ENCODE data around the gene PARP4. TPM values are rescaled to one million over a fixed set of nuclear protein-coding genes. Genes with fewer than 3 reads are reported as not detected.

Gene PARP4
- total and polyA plus RNA-seq, 2 of the 13 experiments (the other 11 are each of a cell fraction or from before 2014, with no cell fraction given), result 40.5 to 42.6 TPM

DNA sequence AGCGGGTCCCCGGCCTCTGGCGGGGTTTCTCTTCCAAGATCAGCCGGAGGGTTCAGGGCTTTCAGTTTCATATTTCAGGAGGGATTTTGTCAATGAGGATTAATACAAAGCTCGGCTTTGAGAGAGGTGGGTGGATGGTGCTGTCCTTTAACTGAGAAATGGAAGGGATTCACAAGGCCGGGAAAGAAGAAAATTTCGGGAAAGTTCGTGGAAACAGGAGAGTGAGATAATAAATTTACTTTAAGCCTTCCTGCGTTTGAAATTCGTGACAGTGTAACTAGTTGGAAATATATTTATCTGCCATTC is 283 bp upstream of the PARP4 start:
- in situ Hi-C loops (cut with HindIII; ENCODE audit: extremely low pct_ligation_motif_present, low pct_unique_long_range_greater_than_20kb), result no loop called here
- CTCF ChIA-PET (ENCODE audit: low intra/inter-chr PET ratio, low total read pairs), result no interaction called here
- peak overlapping the region; percentile 92 for H3K9ac ChIP-seq (ENCODE audit: insufficient read depth, low read depth, low read length)
- H2AFZ ChIP-seq (ENCODE audit: low read length), result no peak overlapping the region
- no TSS peak for BruUV-seq (replicated peaks)
- WGBS (ENCODE audit: low lambda C conversion rate), result under 1% methylated on average over 10 of the region's 10 CpGs
- H4K20me1 ChIP-seq (ENCODE audit: insufficient read depth, low read length), result no peaks in the 10 kb centered on the region
- peak overlapping the region; percentile 98 for H3K27ac ChIP-seq (ENCODE audit: extremely low read length, insufficient read depth, low read length)
- intact Hi-C loops (cut with micrococcal nuclease; ENCODE audit: unreplicated experiment), result no loop called here
- FAIRE-seq (no peak), DNase-seq (ENCODE audit: low spot score) (no peak), ATAC-seq (no peak)
- no peaks in the 10 kb centered on the region; a peak in 1 of 5 replicates for H3K27me3 ChIP-seq (ENCODE audit: control insufficient read depth in 1 of 2, insufficient read depth in 2 of 2, low read length in 2 of 2)
- peaks cover 38% of the 10 kb centered on the region for H3K79me2 ChIP-seq (ENCODE audit: insufficient read depth, low read length)
- H3K4me2 ChIP-seq (ENCODE audit: low read depth, low read length), result peak overlapping the region; percentile 86
- no peaks in the 10 kb centered on the region; a peak in 1 of 5 replicates for H3K36me3 ChIP-seq (replicated peaks in 1 of 2; ENCODE audit: control insufficient read depth in 1 of 2, insufficient read depth in 2 of 2, low read length in 2 of 2)
- H3K4me3 ChIP-seq (replicated peaks in 1 of 3; ENCODE audit: insufficient read depth in 1 of 3, low read depth in 2 of 3, low read length in 3 of 3), result peak overlapping the region; percentile 78 to 92 (median 87)
- POLR2A ChIA-PET, result interaction anchor here (1.0 to 2.9 kb wide), 5 partner anchors 10 to 32 kb away, joined by 3 to 22 read pairs (median 5); no protein-coding TSS in a partner anchor
- no peaks in the 10 kb centered on the region for H3K9me3 ChIP-seq (ENCODE audit: low read length)
- peaks cover 32% of the 10 kb centered on the region for H3K4me1 ChIP-seq (ENCODE audit: insufficient read depth, low read length)
- TF ChIP-seq ZNF670 (CRISPR knock-in tag; IDR thresholded peaks at IDR 0.05; ENCODE audit: borderline replicate concordance) (no peak), NR2C2 (CRISPR knock-in tag; IDR thresholded peaks at IDR 0.05; ENCODE audit: borderline replicate concordance) (no peak), MTF1 (CRISPR knock-in tag; IDR thresholded peaks at IDR 0.05) (no peak), MTA1 (CRISPR knock-in tag; IDR thresholded peaks at IDR 0.05; ENCODE audit: borderline replicate concordance) (no peak), KDM5A (IDR thresholded peaks at IDR 0.05; ENCODE audit: borderline replicate concordance, low read length) (no peak), ZNF766 (CRISPR knock-in tag; IDR thresholded peaks at IDR 0.05; ENCODE audit: borderline replicate concordance) (no peak), ZNF83 (CRISPR knock-in tag; IDR thresholded peaks at IDR 0.05; ENCODE audit: borderline replicate concordance) (0 out of 2 replicates have a peak, but pooled peaks have one; percentile 34), ZNF350 (CRISPR knock-in tag; IDR thresholded peaks at IDR 0.05; ENCODE audit: borderline replicate concordance, low read depth) (no peak), ZNF75D (CRISPR knock-in tag; IDR thresholded peaks at IDR 0.05; ENCODE audit: borderline replicate concordance) (no peak), SNAI1 (CRISPR knock-in tag; IDR thresholded peaks at IDR 0.05; ENCODE audit: borderline replicate concordance) (no peak), GATA4 (IDR thresholded peaks at IDR 0.05; ENCODE audit: borderline replicate concordance, low read depth) (0 out of 2 replicates have a peak, but pooled peaks have one; percentile 3), STAG1 (CRISPR knock-in tag; IDR thresholded peaks at IDR 0.05) (no peak), BHLHE40 (IDR thresholded peaks at IDR 0.05; ENCODE audit: low read length) (no peak), ZFX (CRISPR knock-in tag; IDR thresholded peaks at IDR 0.05; ENCODE audit: low read depth) (no peak)
- TF ChIP-seq, protein P1, sequence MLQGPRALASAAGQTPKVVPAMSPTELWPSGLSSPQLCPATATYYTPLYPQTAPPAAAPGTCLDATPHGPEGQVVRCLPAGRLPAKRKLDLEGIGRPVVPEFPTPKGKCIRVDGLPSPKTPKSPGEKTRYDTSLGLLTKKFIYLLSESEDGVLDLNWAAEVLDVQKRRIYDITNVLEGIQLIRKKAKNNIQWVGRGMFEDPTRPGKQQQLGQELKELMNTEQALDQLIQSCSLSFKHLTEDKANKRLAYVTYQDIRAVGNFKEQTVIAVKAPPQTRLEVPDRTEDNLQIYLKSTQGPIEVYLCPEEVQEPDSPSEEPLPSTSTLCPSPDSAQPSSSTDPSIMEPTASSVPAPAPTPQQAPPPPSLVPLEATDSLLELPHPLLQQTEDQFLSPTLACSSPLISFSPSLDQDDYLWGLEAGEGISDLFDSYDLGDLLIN (CRISPR knock-in tag; IDR thresholded peaks at IDR 0.05; ENCODE audit: borderline replicate concordance), result no peak
- TF ChIP-seq, protein P2, sequence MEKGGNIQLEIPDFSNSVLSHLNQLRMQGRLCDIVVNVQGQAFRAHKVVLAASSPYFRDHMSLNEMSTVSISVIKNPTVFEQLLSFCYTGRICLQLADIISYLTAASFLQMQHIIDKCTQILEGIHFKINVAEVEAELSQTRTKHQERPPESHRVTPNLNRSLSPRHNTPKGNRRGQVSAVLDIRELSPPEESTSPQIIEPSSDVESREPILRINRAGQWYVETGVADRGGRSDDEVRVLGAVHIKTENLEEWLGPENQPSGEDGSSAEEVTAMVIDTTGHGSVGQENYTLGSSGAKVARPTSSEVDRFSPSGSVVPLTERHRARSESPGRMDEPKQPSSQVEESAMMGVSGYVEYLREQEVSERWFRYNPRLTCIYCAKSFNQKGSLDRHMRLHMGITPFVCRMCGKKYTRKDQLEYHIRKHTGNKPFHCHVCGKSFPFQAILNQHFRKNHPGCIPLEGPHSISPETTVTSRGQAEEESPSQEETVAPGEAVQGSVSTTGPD (CRISPR knock-in tag; IDR thresholded peaks at IDR 0.05), result no peak
- TF ChIP-seq, protein P3, sequence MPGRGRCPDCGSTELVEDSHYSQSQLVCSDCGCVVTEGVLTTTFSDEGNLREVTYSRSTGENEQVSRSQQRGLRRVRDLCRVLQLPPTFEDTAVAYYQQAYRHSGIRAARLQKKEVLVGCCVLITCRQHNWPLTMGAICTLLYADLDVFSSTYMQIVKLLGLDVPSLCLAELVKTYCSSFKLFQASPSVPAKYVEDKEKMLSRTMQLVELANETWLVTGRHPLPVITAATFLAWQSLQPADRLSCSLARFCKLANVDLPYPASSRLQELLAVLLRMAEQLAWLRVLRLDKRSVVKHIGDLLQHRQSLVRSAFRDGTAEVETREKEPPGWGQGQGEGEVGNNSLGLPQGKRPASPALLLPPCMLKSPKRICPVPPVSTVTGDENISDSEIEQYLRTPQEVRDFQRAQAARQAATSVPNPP (CRISPR knock-in tag; IDR thresholded peaks at IDR 0.05), result no peak
- TF ChIP-seq, protein P4, sequence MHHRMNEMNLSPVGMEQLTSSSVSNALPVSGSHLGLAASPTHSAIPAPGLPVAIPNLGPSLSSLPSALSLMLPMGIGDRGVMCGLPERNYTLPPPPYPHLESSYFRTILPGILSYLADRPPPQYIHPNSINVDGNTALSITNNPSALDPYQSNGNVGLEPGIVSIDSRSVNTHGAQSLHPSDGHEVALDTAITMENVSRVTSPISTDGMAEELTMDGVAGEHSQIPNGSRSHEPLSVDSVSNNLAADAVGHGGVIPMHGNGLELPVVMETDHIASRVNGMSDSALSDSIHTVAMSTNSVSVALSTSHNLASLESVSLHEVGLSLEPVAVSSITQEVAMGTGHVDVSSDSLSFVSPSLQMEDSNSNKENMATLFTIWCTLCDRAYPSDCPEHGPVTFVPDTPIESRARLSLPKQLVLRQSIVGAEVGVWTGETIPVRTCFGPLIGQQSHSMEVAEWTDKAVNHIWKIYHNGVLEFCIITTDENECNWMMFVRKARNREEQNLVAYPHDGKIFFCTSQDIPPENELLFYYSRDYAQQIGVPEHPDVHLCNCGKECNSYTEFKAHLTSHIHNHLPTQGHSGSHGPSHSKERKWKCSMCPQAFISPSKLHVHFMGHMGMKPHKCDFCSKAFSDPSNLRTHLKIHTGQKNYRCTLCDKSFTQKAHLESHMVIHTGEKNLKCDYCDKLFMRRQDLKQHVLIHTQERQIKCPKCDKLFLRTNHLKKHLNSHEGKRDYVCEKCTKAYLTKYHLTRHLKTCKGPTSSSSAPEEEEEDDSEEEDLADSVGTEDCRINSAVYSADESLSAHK (CRISPR knock-in tag; IDR thresholded peaks at IDR 0.05; ENCODE audit: borderline replicate concordance), result no peak
- TF ChIP-seq, protein P5, sequence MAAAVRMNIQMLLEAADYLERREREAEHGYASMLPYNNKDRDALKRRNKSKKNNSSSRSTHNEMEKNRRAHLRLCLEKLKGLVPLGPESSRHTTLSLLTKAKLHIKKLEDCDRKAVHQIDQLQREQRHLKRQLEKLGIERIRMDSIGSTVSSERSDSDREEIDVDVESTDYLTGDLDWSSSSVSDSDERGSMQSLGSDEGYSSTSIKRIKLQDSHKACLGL (CRISPR knock-in tag; IDR thresholded peaks at IDR 0.05), result no peak
